NCI-H1436 (cell line): ENCODE results near the gene WDR20.

ENCODE experiments used
- DNase-seq: peaks from one replicate; lab custom pipeline; 2025; lab: John Stamatoyannopoulos, UW

Gene WDR20

DNA sequence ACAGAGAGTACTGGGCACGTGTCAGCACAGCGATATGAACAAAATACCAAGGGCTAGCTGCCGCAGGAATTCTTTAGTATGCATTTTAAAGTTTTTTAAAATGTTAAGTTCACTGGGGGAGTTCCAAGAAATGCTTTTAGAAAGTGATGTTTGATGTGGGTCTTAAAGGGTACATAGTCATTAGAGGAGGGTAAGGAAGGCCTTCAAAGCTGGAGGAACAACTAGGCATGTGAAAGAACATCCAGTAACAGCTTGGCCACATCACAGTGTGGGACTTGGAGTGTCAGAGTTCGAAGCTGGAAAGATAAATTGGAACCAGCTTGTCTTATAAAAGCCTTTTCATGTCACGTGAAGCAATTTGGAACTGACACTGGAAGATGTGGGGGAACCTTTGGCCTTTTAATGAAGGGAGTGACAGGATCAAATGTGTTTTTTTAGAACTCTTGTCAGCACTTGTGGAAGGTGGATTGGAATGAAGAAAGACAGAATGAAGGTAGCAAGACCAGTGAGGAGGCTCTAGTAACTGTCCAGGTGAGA lies 57.7 kb downstream of the WDR20 start:
- DNase-seq: no peak

DNA sequence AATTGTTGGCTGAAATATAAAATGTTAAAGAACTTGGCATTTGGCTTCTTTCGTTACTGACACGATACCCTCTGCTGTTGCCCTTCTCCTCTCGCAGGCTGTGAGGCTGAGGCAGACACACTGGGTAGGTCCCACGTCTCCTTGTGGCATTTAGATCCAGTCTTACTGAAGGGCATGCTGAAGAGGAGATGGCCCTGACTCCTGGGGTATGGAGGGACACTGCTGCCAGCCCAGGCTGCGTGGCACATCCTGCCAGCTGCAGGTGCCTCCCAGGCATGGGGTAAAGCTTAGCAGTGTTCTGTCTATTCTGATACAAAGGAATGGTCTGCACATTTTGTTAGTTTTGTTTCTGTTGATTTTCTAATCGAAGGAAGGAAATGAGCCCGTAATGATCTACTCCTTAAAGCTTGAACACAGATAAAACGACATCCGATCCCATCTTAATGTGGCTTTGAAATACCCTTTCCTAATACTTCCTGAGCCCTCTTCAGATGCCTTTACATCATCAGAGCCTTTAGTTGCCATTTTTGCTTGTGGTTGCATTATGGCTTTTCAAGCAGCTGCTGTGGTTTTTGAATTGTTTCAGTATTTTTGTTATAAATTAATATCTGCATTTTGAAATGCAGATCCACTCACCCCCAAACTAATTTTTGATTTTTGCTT lies 61.1 kb downstream of the WDR20 start:
- no peak for DNase-seq

DNA sequence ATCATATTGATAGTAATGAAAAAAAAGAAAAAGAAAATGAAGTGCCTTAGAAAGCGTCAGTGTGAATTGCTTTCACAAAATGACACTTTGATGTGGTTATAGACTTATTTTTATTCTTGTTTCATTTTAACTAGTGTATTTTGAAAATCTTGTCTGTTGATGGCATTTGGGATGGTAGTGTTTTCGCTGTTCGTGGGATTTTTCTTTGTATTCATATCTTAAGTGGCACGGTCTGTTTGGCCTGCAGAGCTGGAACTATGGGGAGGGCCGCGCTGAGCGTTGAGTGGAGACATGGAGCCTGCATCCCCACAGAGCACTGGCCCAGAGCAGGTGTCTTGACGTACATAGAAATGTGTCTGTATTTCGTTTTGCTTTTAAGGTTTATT lies 61.6 kb downstream of the WDR20 start:
- DNase-seq: no peak

DNA sequence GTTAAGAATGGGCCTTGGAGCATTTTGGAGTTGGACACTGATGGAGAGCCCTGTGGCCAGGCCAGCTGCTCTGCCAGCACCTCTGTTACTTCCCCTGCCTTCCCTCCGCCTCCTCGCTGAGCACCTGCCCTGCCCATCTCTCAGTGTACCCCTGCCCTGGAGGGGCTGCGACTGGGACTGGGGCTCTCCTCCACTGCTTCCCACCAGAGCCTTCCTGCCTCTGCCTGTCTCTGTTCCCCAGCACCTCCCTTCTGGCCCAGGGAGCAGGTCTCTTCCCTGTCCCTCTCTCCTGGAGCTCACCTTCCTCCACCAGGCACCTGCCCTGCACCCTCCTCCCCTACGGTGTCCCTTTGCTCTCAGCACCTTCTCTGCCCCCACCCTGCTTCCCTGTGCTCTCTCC lies 62.1 kb downstream of the WDR20 start:
- no peak for DNase-seq

DNA sequence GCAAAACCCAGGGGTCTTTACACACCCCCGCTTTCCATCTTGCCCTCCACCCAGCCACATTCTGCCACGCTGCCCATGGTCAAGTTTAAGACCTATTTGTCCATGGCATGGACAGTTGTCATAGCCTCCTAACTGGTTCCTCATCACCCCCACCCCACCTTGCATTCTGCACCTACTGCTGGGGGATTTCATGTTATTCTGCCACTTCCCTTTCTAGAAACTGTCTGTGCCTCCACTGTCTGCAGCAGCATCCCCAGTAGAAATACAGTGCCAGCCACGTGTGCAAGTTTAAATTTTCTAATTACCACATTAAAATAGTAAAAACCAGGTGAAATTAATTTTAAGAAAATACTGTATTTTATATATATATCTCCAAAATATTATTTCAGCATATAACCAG lies 63.2 kb downstream of the WDR20 start:
- no peak for DNase-seq

DNA sequence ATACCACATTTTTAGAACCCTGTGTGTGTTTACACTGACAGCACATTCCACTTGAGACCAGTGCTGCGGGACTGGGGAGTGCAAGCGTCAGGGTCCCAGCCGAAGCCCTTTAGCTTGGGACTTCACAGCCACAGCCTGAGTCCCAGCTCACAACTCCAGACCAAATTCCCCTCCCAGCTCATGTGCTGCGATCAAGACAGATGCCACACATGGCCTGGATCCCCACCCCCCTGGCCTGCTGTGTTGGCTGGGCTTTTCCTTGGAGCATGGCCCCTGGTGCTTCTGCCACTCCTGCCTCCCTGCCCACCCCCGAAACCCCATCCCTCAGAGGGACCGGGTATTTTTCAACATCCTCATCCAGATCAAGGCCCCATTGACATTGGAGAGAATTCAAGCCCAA lies 63.7 kb downstream of the WDR20 start:
- no peak for DNase-seq

DNA sequence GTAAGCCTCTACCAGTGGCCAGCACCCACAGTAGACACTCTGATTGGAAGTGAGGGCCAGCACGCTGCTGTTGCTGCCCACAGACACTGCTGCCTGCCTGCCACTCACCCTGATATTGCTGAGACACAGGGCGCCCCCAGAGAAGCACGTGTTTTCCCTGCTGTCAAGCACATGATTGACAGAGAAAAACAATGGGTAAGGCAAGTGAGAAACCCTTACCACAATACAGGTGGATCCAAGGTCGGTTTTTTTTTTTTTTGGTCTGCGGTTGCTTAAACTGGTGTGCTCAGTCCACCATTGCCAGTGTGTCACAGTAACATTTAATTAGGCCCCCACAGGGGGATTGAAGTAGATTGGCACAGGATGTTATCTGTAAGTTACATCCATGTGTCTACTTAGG lies 65.9 kb downstream of the WDR20 start:
- no peak for DNase-seq

DNA sequence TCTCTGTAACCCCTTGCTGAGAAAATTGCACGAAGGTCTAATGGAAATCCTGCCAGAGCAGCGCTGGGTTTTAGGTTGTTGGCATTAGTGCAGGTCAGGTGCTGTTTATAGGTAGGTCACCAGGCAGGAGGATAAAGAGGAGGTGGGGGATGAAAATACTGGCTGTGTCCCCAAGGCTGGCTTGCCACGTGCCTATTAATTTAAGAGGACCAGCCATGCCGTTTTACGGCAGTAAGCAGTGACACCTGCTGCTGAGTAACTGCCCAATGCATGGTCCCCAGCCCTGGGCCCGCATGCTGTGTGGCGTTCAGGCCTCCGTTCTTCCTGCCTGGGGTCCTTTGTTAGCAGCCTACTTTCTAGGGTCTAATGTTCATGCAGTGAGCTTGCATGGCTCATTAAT lies 67.2 kb downstream of the WDR20 start:
- no peak for DNase-seq

DNA sequence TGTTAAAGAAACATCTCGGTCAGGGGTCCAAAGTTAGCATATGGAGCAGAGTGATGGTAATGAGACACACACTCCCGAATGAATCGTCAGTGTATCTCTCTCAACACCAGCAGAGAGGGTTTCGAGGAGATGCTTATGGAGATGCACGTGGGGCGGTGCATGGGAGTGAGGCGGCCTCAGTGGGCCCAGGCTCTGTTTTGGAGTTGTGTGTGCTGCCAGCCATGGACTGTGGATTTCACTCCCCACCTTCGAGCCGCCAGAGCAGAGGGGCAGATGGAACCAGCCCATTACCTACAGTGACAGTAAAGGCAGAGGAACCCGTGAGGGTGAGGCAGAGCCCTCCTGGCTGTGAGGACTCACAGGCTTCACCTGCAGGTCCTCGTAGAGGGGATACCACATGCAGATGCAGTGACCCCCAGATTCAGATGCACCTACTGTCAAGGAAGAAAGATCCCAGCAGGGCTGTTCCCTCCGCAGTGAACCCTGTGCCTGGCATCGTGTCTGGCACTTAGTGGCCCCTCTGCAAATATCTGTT lies 68.2 kb downstream of the WDR20 start:
- DNase-seq: no peak

DNA sequence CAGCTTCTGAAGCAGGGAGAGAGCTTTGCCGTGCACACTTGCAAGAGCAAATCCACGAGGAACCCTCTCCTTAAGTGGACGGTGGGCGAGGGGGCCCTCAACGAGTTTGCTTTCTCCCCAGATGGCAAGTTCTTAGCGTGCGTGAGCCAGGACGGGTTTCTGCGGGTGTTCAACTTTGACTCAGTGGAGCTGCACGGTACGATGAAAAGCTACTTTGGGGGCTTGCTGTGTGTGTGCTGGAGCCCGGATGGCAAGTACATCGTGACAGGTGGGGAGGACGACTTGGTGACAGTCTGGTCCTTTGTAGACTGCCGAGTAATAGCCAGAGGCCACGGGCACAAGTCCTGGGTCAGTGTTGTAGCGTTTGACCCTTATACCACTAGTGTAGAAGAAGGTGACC lies 69.0 kb downstream of the WDR20 start:
- no peak for DNase-seq

DNA sequence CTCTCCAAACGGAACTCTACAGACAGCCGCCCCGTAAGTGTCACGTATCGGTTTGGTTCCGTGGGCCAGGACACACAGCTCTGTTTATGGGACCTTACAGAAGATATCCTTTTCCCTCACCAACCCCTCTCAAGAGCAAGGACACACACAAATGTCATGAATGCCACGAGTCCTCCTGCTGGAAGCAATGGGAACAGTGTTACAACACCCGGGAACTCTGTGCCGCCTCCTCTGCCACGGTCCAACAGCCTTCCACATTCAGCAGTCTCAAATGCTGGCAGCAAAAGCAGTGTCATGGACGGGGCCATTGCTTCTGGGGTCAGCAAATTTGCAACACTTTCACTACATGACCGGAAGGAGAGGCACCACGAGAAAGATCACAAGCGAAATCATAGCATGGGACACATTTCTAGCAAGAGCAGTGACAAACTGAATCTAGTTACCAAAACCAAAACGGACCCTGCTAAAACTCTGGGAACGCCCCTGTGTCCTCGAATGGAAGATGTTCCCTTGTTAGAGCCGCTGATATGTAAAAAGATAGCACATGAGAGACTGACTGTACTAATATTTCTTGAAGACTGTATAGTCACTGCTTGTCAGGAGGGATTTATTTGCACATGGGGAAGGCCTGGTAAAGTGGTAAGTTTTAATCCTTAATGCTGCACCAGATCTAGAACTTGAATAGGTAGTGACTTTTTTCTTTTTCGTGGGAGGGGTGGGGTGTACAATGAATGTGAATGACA lies 69.7 kb downstream of the WDR20 start:
- DNase-seq: no peak

DNA sequence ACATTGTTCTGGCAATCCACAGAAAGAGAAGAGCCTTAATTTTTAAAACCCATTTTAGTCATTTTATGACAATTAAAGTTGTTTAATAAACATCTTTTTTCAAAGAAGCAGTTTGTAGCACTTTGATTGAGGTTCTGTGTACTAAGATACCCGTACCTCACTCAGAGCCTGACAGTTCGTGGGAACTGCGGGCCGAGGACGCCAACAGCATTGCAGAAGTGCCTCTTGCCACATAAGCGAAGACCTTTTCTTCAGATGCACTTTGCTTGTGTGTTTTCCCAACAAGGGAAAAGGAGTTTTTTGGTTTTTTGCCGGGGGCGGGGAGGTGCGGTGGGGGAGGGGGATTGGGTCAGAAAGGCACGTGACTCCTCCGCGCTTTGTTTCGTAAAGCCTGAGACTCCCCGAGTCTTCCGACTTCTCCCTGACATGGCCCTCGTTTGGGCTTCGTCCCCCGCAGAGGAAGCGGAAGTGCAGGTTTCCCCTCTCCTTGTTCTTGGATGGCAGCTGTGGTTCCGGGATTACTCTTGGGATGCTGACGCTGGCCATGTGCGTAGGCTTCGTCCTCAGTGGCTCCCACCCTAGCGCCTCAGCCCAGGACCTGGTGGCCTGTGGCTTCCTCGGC lies 70.8 kb downstream of the WDR20 start:
- no peak for DNase-seq

DNA sequence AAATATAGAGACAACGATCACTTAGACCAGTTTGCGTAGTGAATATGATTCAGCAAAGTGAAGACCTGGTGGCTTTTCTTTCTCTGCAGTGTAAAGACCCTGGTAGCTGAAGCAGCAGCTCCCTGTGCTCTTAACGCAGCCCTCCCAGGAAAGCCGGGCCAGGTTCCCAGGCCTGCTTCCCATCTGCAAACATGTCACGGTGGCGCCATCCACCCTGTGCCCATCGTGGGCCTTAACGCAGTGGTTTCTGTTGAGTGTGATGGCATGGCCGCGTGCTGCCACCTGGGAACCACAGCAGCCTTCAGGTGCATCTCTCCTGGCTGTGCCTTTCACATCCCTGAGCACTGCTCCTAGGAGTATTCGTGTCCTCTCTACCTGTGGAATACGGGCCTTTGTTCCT lies 71.5 kb downstream of the WDR20 start:
- no peak for DNase-seq

DNA sequence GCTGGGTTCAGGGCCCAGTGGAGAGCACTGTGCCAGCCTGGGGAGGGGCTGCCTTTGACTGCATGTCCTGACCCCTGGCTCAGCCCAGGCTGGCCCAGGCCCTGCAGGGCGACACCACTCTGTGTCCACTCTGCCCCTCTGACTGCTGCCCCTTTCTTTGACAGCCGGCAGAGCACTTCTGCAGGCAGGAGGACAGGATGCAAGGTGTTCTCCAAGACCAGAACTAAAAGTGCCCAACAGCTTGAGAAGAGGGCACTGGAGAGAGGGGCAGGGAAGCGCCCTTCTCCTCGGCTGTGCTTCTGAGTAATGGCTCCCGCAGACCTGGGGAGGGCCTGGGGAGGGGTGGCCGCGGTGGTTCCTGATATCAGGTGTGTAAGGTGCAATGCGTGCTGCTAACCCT lies 72.7 kb downstream of the WDR20 start:
- DNase-seq: no peak

DNA sequence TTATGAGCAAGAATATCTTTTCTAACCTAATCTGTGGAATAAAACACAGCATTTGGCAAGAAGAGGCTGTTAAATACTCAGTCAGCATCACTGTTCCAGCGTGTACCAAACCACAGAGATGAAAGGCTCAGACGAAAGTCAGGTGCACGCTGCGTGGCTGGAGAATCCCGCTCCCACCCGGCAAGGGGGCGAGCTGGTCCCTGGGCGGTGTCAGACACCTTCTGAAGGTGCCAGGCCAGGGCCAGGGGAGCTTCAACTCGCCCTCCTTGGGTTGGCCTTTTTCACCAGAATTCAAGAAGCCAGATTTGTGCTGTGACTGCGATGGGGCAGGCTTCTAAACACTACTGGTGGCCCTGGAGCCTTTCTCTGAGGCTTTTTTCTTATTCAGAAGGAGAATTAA lies 73.1 kb downstream of the WDR20 start:
- no peak for DNase-seq

DNA sequence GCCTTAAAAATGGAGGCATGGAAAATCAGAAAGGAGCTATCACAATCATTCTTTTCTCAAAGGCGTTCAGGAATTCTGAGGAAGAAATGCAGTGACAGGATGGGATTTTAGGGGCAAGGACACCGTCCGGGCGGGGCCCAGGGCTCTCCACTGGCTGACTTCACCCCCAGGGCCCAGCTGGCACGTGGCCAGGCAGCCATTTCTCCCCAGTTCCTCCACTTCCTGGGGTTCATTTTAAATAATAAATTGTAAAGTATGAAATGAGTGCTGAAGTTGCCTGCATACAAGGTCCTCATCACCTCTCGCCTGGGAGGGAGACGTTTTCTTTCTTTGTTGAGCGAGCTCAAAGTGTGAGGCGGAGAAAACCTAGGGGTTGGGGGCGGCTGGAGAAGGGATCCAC lies 73.8 kb downstream of the WDR20 start:
- DNase-seq: no peak

DNA sequence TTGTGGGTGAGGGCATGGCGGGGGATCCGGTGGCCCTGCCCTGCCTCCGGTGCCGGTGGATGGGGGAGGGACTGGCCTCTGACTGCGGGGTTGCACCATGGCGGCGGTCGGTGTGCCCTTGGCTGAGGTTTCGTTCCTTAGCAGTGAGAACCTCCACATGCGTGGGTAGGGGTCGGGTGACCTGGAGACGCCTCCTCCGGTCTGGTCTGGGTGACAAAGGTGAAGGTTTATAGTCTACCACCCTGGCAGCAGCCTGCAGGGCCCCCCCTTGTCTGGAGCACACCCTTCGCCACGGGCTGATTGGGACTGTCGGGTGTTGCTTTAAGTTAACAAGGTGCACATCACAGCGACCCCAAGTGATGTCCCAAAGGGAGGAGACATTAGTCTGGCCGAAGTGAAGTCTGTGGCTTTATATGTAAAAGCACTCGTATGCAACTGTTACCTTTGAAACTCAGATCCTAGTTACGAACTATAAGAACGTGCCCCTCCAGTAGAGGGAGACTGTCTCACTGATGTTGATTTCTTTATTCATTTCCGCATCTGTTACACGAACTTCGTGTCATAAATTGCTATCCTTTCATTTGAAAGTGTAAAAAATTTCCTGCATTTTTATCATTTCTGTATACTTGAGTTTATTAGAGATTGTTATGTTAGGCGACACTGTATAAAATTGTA lies 74.4 kb downstream of the WDR20 start:
- no peak for DNase-seq

DNA sequence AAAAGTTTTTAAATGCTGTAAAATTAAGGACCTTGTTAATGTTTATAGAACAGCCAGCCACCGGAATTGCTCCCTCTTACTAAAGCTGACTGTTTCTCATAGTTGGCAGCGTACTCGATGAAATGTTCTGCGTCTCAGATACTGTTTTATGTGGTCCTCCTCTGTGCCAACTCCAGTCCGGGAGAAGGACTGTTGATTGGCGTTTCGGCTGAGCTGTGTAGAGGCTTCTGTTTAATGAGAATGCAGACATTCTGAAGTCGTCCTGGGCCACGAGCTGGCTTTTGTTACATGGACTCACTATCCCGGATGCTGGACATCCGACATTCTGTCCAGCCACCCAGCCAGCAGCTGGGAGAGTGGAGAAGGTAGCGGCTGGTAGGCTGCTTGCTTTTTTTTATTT lies 75.4 kb downstream of the WDR20 start:
- DNase-seq: no peak

DNA sequence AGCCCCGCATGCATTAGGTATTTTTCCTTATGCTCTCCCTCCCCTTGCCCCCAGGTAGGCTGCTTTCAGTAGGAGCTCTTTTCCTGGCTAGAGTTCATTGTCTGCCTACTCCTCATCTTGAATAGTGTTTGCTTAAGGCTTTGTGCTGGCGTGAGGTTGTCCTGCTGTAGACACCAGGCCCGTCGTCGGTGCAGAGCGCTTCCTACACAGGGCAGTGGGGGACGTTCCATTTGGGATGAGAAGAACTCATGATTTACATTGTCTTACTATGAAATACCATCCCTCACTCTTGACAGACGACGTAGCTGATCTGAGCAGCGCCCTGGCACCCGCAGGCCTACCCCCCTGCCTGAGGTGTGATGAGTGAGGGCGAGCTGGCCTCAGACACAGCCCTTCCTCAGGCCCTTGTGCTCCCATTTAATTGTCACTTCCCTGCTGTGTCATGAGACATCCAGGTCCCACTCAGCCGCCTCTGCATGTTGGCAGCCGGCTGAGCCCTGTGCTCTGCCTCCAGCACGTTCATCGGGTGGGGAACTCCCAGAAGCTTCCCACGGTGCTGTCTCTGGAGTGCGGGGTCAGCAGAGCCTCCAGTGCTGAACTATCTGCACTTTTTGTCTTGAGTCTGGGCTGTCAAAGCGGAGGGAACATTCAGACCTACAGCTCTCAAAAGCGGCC lies 76.0 kb downstream of the WDR20 start:
- DNase-seq: no peak

DNA sequence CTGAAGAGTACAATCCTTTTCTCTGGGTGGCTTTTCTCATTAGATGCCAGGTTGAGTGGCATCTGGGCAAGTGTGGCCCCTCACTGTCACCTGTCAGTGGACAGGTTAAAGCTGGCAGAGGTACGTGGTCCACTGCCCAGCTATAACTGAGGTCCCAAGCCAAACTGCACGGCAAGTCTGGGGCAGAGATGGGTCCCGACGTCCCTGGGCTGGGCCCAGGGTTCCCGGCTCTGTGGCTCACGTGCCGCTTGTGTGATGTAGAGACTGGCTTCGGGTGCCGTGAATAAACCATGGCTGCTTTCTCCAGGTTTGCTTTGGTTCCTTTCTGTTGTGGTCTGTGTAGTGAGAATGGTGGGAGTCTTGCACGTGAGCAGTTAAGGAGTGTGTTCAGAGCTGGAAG lies 77.7 kb downstream of the WDR20 start:
- DNase-seq: no peak

DNA sequence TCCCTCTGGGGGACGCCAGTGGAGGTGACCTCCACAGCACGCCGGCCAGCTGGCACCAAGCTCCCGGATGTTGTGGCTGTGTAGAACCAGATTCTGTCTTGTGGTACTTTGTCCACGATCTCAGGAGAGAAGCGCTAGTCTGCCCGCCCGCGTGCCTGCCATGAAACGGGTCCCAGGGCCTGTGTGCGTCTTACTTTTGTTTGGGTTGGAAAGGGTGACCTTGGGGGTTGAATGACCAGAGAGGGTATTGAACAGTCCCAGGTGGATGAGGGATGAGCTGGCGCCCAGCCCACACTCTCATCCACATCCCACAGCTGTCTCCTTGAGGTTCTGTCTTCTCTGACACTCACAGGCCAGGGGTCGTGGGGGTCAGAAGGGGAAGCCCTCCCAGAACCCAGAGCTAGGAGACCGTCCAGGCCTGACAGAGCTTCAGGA lies 78.3 kb downstream of the WDR20 start:
- DNase-seq: no peak

DNA sequence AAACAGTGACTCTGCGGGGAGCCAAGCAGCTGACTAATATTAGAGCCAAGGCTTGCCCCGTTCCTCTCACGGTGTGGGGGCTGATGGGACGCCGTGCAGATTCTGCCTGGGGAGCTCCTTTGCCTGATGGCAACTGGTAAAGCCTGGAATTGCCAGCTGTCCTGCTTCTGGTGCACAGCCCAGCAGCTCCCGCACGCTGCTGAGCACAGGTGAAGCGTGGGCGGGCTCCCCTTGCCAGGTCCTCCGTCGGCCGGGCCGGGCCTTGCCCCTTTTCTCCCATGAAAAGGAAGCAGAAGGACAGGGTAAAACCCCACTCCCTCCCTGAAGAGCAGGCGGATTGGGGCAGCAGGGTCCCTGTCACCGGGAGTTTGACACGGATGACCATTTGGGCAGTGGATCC lies 79.0 kb downstream of the WDR20 start:
- no peak for DNase-seq
